GM19035 (cell line): ENCODE results near the gene SPEF2.
"Not testable (repeated sequence)": the region's sequence is repeated elsewhere in the genome, so short reads cannot be mapped to it uniquely, and the experiment has no call there.

Experiments
- ATAC-seq: cut with Tn5 transposase; IDR thresholded peaks from one replicate; pipeline ENCODE4 v1.9.1; 2021; ENCODE audit not compliant: unreplicated experiment

The SPEF2 gene

GRCh38 chr5:35852773-35853172 lies 235.1 kb downstream of the SPEF2 start:
- no peak for ATAC-seq

DNA sequence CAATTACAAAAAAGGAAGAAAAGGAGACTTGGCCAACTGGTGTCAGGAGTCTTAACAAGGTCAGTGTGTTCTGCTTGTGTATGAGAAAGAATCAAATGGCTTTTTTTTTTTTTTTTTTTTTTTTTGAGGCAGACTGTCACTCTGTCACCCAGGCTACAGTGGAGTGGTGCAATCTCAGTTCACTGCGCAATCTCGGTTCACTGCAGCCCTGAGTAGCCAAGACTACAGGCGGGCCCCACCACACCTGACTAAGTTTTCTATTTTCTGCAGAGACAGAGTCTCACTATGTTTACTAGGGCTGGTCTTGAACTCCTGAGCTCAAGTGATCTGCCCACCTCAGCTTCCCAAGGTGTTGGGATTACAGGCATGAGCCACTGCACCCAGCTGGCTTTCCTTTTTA lies 236.0 kb downstream of the SPEF2 start:
- ATAC-seq: no peak

DNA sequence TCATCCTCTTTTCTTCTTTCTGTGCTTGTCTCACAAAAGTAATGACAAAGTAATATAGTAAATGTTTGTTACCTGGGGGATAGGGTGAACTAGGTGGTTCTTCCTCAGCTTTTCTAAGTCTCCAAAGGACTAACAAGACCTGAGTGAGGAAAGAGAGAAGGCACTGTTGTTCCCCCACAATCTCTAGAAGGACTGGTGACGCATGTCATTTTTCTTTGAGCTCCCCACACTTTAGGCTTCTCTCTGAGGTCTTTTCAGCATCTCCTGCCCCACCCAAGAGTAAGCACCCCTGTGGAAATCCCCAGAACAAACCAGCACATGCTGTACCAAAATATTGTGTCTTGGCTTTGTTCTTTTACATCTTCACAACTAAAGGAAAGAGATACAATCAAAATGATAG lies 236.6 kb downstream of the SPEF2 start:
- no peak for ATAC-seq

DNA sequence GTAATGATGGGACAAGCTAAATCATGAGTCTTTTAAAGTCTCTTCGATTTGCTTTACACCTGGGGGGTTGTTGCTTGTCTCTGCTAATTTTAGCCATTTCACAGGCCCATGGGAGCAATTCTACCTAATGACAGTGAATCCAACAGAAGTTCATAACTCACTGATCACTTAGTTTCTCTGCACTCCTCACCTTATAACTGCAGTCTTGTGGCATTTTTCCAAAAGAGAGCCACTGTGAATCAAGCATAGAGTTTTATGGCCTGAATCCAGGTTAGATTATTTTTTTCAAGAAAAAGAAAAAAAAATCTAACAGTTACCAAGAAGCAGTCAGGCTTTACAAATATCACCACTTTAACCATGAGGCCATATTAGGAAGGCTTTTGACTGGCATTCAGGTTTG lies 237.5 kb downstream of the SPEF2 start:
- no peak for ATAC-seq

DNA sequence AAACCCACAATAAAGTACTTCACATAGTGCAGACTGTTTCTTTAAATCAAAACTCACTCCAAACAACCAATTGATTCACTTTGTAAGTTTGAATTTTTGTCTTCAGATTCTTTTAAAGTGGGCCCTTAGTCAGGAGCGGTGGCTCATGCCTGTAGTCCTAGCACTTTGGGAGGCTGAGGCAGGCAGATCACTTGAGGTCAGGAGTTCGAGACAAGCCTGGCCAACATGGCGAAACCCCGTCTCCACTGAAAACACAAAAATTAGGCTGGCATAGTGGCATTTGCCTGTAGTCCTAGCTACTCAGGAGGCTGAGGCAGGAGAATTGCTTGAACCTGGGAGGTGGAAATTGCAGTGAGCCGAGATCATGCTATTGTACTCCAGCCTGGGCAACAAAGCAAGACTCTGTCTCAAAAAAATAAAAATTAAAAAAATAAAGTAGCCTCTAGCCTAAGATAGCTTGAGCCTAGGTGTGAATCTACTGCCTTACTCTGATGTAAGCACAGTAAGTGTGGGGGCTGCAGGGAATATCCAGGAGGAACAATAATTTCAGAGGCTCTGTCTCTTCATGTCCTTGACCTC lies 238.6 kb downstream of the SPEF2 start:
- ATAC-seq: not testable (repeated sequence)

GRCh38 chr5:35856765-35857351 lies 239.2 kb downstream of the SPEF2 start, which contains the start of gene IL7R:
IL7R (plus strand) TSS chr5:35856891; CDS start chr5:35856978, 87 bp downstream.
- ATAC-seq: no peak

DNA sequence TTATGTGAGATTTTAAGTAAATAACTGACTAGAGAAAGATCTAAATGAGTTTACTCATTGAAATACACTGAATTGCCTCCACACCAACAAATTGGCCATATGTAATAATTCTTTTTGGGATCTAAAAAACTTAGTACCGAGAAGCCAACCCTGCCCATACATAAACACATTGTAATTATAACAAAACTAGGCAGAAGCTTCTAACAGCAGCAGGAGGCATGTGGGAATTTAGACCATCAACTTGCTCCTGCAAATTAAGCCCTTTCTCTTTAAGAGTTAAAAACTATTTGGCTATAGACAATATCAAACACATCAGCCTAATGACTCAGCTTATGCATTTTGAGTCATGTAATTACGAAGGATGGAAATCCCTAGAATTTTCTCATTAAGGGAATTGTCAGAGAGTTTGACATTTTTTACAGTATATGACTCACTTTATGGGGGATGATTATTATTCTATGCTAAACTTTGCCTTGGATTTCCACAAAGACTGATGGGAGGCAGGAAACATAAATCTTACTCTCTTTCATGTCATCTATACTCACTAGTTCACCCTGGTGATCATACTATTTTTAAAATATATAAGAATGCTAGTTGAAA lies 240.0 kb downstream of the SPEF2 start:
- no peak for ATAC-seq

GRCh38 chr5:35859101-35859661 lies 241.5 kb downstream of the SPEF2 start:
- ATAC-seq: no peak

DNA sequence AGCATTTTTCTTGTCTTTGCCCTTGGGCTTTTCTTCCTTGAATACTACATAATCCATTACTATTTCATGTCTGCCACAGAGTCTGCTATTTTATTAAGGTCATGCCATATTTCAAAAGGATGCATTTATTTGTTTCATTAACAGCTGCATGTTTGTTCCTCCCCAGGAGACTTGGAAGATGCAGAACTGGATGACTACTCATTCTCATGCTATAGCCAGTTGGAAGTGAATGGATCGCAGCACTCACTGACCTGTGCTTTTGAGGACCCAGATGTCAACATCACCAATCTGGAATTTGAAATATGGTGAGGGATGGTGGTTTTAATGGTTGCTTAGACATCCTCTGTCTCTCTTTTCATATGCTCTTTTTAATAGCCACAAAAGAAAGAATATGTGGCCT lies 243.0 kb downstream of the SPEF2 start:
- ATAC-seq: no peak

DNA sequence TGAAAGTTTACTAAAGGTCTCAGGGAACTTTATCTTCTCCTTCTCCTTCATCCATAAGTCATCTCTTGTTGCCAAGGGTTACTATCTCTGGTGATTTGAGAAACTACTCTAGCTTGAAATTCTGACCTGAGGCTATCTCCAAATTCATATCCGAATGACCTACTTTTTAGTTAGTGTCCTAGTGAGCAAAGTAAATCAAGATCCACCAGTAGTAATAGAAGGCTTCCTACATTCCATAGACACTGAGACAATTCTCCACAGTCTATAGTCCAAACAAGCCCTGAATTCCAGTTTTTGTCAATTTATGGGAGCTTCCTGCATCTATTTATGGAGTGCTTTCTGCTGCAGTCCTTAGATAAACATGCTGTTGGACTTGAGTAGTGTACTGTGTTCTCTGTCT lies 244.1 kb downstream of the SPEF2 start:
- ATAC-seq: no peak

DNA sequence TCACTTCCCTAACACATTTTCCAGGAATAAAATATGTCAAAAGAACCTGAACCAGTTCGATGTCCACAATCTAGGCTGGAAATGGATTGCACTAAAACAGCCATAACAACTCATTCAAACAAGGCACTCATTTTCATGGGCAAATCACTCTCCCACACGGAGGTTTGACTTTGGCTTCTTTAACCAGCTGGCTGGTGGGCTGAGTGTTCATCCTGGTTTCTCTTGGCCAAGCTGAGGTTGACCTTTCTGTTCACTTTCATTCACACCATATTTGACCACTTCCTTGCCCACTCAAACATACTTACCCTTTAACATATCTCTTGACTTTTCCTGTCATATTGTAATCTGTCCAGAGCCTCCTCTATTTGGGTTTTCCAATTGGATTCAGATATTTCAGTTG lies 244.5 kb downstream of the SPEF2 start:
- ATAC-seq: no peak

- ATAC-seq: no peak
Measured at GRCh38 chr5:35863159-35863558, 245.5 kb downstream of the SPEF2 start.
